GM18526 (cell line): ENCODE measurements around the gene PRKCE.

Experiments used
- POLR2A ChIP-seq: IDR thresholded peaks from 3 replicates; pipeline ENCODE4 v1.6.1; 2011; ENCODE audit not compliant: insufficient read length; ENCODE audit errors: extremely low read depth

PRKCE gene

GRCh38 chr2:45936623-45936979, 285.1 kb downstream of the PRKCE start:
- TF ChIP-seq POLR2A: no peak

GRCh38 chr2:45937990-45938389, 286.5 kb downstream of the PRKCE start:
- no peak for TF ChIP-seq POLR2A

- TF ChIP-seq POLR2A: no peak
Observed at GRCh38 chr2:45938649-45939511, 287.4 kb downstream of the PRKCE start.

- TF ChIP-seq POLR2A: no peak
Observed at GRCh38 chr2:45941531-45942236, 290.2 kb downstream of the PRKCE start.

- TF ChIP-seq POLR2A: no peak
Observed at GRCh38 chr2:45942237-45942738, 290.8 kb downstream of the PRKCE start.

- no peak for TF ChIP-seq POLR2A
Observed at GRCh38 chr2:45943219-45944044, 292.0 kb downstream of the PRKCE start.

GRCh38 chr2:45944074-45944473, 292.6 kb downstream of the PRKCE start:
- TF ChIP-seq POLR2A: no peak

GRCh38 chr2:45945302-45945717, 293.8 kb downstream of the PRKCE start:
- TF ChIP-seq POLR2A: no peak

- TF ChIP-seq POLR2A: no peak
Observed at GRCh38 chr2:45946023-45946422, 294.5 kb downstream of the PRKCE start.

GRCh38 chr2:45950606-45951005, 299.1 kb downstream of the PRKCE start:
- TF ChIP-seq POLR2A: no peak

GRCh38 chr2:45951025-45951727, 299.7 kb downstream of the PRKCE start:
- TF ChIP-seq POLR2A: no peak

- TF ChIP-seq POLR2A: no peak
Observed at GRCh38 chr2:45952591-45952990, 301.1 kb downstream of the PRKCE start.

- no peak for TF ChIP-seq POLR2A
Observed at GRCh38 chr2:45953376-45954027, 302.0 kb downstream of the PRKCE start.

GRCh38 chr2:45954233-45954850, 302.9 kb downstream of the PRKCE start:
- no peak for TF ChIP-seq POLR2A
